Measurements from ENCODE around the gene TLL1.

GRCh38 chr4:165944900-165945299 is 71.9 kb downstream of the TLL1 start:
- TF ChIP-seq, protein P1, sequence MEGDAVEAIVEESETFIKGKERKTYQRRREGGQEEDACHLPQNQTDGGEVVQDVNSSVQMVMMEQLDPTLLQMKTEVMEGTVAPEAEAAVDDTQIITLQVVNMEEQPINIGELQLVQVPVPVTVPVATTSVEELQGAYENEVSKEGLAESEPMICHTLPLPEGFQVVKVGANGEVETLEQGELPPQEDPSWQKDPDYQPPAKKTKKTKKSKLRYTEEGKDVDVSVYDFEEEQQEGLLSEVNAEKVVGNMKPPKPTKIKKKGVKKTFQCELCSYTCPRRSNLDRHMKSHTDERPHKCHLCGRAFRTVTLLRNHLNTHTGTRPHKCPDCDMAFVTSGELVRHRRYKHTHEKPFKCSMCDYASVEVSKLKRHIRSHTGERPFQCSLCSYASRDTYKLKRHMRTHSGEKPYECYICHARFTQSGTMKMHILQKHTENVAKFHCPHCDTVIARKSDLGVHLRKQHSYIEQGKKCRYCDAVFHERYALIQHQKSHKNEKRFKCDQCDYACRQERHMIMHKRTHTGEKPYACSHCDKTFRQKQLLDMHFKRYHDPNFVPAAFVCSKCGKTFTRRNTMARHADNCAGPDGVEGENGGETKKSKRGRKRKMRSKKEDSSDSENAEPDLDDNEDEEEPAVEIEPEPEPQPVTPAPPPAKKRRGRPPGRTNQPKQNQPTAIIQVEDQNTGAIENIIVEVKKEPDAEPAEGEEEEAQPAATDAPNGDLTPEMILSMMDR (IDR thresholded peaks at IDR 0.05), result no peak
- no peak for TF ChIP-seq POLR2A (IDR thresholded peaks at IDR 0.05)

Measured in esophagus squamous epithelium (tissue), 4 donors.